ENCODE data around the gene ADD2.
"Not testable (repeated sequence)": the region's sequence is repeated elsewhere in the genome, so short reads cannot be mapped to it uniquely, and the experiment has no call there.

ADD2 gene

GRCh38 chr2:70745276-70745825 is 22.6 kb downstream of the ADD2 start:
- H3K4me3 ChIP-seq (replicated peaks in 1 of 2; ENCODE audit: low read depth in 2 of 2, low read length in 2 of 2): no peak overlapping the region
- DNase-seq (ENCODE audit: low read depth in 2 of 2): no peak
- TF ChIP-seq CTCF (IDR thresholded peaks at IDR 0.05; ENCODE audit: low read depth, low read length): no peak

- H3K4me3 ChIP-seq (replicated peaks in 1 of 2; ENCODE audit: low read depth in 2 of 2, low read length in 2 of 2): no peak overlapping the region
- DNase-seq (ENCODE audit: low read depth in 2 of 2): no peak
- no peak for TF ChIP-seq CTCF (IDR thresholded peaks at IDR 0.05; ENCODE audit: low read depth, low read length)
These were observed 23.6 kb downstream of the ADD2 start for GRCh38 chr2:70744397-70744796.

- DNase-seq (ENCODE audit: low read depth in 2 of 2): no peak
- H3K4me3 ChIP-seq (replicated peaks in 1 of 2; ENCODE audit: low read depth in 2 of 2, low read length in 2 of 2): no peak overlapping the region
- no peak for TF ChIP-seq CTCF (IDR thresholded peaks at IDR 0.05; ENCODE audit: low read depth, low read length)
These were observed 24.3 kb downstream of the ADD2 start for GRCh38 chr2:70743677-70744076.

GRCh38 chr2:70743068-70743467 is 24.9 kb downstream of the ADD2 start:
- no peak for TF ChIP-seq CTCF (IDR thresholded peaks at IDR 0.05; ENCODE audit: low read depth, low read length)
- DNase-seq (ENCODE audit: low read depth in 2 of 2): no peak
- H3K4me3 ChIP-seq (replicated peaks in 1 of 2; ENCODE audit: low read depth in 2 of 2, low read length in 2 of 2): no peak overlapping the region

- not testable (repeated sequence) for DNase-seq (ENCODE audit: low read depth in 2 of 2); H3K4me3 ChIP-seq (replicated peaks in 1 of 2; ENCODE audit: low read depth in 2 of 2, low read length in 2 of 2)
These were observed 28.5 kb downstream of the ADD2 start for GRCh38 chr2:70739492-70739891.

- no peak for TF ChIP-seq CTCF (IDR thresholded peaks at IDR 0.05; ENCODE audit: low read depth, low read length)
- H3K4me3 ChIP-seq (replicated peaks in 1 of 2; ENCODE audit: low read depth in 2 of 2, low read length in 2 of 2): no peak overlapping the region
- DNase-seq (ENCODE audit: low read depth in 2 of 2): no peak
These were observed 29.8 kb downstream of the ADD2 start for GRCh38 chr2:70738159-70738558.

- no peak for TF ChIP-seq CTCF (IDR thresholded peaks at IDR 0.05; ENCODE audit: low read depth, low read length)
- no peak for DNase-seq (ENCODE audit: low read depth in 2 of 2)
- H3K4me3 ChIP-seq (replicated peaks in 1 of 2; ENCODE audit: low read depth in 2 of 2, low read length in 2 of 2): no peak overlapping the region
These were observed 32.9 kb downstream of the ADD2 start for GRCh38 chr2:70735071-70735470.

Measured in cardiac fibroblast (primary cell).